IPS DF 4.7 (cell line): Measurements from ENCODE around the gene CSTPP1.
"Not testable (repeated sequence)": the region's sequence is repeated elsewhere in the genome, so short reads cannot be mapped to it uniquely, and the experiment has no call there.

Source experiments
- DNase-seq: peaks from one replicate; pipeline ENCODE4 v3.0.0-alpha.2; 2013; ENCODE audit warnings: low spot score; ENCODE audit errors: extremely low read depth

The CSTPP1 gene

GRCh38 chr11:47178737-47179654 is 242.4 kb downstream of the CSTPP1 start:
- no peak for DNase-seq

DNA sequence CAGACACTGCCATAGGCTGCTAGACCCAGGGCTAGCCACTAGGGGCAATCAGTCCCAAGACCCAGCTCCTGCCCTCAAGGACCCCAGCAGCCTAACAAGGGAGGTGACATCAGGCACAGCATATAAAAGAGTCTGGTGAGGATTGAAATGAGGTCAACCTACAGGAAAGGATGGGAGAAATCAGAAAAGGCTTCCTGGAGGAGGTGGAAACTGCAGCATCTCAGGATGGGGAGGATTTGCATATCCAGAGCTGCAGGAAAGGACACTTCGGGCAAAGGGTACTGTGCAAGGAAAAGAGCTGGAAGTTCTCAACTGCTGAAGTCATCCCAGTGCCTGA is 243.1 kb downstream of the CSTPP1 start:
- DNase-seq, result no peak

GRCh38 chr11:47180006-47180787 is 243.6 kb downstream of the CSTPP1 start:
- no peak for DNase-seq

- no peak for DNase-seq
Observed at GRCh38 chr11:47181271-47181670, 244.7 kb downstream of the CSTPP1 start.

DNA sequence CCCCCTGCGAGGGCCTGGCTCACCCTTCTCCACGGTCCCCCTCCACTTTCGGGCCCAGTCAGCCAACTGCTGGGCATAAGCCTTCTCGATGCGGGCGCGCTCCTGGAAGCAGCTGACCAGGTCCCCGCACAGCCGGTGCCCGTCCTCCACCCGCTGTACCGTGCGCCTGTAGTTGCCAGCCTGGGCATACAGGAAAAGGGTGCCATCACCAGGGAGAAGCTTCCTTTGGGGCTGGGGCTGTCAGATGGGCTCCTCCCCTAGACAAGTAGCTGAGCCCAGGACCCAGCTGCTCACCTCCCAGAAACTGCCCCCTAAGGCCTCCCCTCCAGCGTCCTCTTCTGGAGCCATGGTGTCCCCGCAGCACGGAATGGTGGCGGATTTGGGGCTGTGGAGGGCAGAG is 245.8 kb downstream of the CSTPP1 start:
- no peak for DNase-seq

DNA sequence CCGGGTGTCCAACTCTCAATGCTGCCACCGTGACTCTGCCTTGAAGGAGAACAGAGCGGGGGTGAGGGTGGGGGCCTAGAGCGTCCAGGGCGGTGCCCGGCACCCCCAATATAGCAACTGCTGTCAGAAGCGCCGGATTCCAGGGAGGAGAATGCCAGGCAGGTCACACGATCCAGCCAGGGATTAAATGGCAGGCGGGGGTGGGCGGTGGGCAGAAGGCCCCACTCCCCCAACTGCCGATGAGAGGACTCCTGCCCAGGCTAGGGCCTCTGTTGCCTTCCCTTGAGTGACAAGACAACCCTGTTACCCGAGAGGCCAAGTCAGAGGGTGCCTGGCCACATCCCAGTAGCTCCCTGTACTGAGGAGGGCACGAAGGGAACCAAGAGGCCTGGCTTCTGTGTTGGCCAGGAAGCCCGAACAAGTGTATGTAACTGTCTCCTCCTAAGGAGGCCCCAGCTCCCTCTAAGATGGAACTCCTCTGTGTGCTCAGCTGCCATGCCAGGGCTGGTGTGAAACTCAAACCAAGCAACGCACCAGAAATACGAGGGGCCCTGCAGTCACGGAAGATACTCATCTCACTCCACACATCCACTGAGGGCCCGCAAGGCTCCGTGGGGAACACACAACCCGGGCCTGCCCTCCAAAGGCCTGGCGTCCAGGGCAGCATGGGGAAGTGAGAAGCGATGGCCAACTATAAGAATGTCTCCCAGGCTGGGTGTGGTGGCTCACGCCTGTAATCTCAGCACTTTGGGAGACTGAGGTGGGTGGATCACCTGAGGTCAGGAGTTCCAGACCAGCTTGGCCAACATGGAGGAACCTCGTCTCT is 246.7 kb downstream of the CSTPP1 start:
- DNase-seq, result no peak

GRCh38 chr11:47183969-47184368 is 247.4 kb downstream of the CSTPP1 start:
- no peak for DNase-seq

- DNase-seq, result no peak
Observed at GRCh38 chr11:47184711-47185304, 248.2 kb downstream of the CSTPP1 start.

GRCh38 chr11:47185305-47186075 is 248.9 kb downstream of the CSTPP1 start:
- no peak for DNase-seq

DNA sequence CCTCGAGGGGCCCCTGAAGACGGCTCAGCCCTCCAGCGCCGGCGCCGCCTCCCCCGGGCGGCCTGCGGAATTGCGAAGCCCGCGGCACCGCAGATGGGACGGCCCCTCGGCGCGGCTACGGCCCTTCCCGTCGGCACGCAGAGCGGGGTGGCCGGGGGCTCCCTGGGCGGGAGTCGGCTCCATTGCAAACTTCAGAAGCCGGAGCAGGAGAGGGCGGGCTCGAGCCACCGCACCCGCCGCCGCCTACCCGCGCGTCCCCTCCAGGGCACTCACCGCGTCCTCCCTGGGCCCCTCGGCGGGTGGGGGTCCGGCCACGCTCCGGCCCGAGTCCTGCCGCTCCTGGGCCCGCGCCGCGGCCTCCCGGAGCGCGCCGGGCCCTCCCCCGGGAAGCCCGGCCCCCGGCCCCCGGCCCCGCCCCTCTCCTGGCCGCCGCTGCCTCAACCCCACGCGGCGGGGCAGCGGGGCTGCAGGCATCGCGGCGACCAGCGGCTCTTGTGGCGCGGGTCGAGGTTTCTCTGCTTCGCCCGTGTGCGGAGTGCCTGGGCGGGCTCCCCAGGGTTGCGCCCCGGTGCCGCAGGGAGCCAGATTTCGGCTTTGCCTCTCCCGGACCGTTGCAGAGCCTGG is 249.6 kb downstream of the CSTPP1 start, which contains the start of gene PACSIN3:
PACSIN3 (minus strand) TSS at position 359 of the 624 bp plus-strand sequence. CDS start 3,707 bp downstream, outside the sequence.
- DNase-seq, result no peak

- no peak for DNase-seq
Observed at GRCh38 chr11:47186700-47187695, 250.4 kb downstream of the CSTPP1 start.

DNA sequence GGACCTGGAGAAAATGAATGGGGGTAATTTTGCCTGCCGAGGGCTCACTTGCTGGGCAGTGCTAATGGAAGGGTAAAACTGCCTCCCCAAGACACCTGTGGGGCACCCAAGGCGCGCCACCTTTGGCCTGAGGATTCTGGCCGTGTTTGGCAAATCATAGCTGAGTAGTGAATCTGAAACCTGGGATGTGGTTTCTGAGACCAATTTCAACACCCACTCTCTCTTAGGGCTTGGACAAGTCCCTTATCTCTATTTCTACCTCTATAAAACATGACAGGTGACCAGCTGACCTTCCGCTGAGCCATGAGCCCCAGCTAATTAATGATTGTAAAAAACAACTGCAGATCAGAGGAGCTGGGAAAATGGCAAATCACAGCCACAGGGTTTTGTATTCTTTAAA is 251.2 kb downstream of the CSTPP1 start:
- DNase-seq, result no peak

GRCh38 chr11:47188259-47188658 is 251.7 kb downstream of the CSTPP1 start:
- DNase-seq, result no peak

DNA sequence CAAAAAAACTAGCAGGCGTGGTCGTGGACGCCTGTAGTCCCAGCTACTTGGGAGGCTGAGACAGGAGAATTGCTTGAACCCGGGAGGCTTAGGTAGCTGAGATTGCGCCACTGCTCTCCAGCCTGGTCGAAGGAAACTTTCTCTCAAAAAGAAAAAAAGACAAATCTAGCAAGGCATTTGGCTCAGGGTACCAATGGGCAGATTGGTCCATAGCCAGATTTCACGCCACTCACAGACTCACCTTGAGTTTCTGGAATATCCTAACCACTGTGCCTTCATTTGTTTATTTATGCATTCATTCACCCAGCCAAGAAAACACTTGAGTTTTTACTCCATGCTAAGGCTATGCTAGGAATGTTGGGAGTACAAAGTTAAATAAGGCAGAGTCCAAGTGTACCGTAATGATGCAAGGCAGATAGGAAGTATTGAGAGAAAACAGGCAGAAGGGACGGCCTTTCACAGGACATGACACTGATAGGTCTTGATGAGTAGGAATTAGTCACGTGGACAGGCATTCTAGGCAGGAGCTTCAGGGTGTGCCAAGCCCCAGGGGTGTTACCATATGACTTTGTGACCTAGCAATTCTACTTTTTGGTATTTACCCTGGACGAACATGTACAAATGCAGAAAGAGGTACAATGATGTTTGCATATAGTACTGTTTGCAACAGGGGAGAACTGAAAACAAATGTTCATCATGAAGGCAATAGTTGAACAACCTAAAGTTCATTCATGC is 252.7 kb downstream of the CSTPP1 start:
- no peak for DNase-seq

DNA sequence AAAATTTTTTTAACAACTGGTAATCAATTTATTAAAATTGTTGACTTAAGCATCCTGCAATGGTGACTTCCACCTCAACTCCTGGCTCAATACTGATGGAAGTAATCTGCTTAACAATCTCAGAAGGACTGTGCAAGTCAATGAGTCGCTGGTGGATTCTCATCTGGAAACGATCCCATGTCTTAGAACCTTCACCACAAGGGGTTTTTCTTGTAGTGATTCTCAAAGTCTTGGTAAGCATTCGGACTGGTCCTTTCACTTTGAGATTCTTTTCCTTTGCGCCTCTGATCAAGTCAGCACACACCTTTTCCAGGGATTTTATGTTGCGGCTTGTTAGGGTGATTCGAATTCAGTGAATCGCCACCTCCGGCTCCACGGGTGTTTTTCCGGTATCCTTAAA is 254.6 kb downstream of the CSTPP1 start:
- not testable (repeated sequence) for DNase-seq

DNA sequence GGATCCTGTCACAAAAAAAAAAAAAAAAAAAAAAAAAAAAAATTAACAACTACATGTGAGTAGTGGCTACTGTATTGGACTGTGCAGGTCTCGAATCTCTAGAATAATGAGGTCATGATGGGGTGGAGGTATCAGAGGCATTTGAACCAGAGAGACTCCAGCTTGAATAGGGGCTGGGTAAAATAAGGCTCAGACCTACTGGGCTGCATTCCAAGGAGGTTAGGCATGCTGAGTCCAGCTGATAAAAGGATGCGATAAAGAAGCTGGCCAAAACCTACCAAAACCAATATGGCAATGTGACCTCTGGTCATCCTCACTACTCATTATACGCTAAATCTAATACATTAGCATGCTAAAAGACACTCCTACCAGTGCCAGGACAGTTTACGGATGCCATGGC is 255.6 kb downstream of the CSTPP1 start:
- no peak for DNase-seq

DNA sequence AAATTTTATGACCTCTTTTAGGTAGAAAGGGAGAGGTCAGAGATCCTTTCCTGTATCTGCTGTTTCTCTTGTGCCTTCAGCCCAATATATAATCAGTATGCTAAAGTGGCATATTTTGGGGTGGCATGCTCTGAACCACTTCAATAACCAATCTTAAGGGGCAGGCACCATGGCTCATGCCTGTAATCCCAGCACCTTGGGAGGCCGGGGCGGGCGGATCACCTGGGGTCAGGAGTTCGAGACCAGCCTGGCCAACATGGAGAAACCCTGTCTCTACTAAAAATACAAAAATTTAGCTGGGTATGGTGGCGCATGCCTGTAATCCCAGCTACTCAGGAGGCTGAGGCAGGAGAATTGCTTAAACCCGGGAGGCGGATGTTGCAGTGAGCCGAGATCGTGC is 261.6 kb downstream of the CSTPP1 start:
- not testable (repeated sequence) for DNase-seq

DNA sequence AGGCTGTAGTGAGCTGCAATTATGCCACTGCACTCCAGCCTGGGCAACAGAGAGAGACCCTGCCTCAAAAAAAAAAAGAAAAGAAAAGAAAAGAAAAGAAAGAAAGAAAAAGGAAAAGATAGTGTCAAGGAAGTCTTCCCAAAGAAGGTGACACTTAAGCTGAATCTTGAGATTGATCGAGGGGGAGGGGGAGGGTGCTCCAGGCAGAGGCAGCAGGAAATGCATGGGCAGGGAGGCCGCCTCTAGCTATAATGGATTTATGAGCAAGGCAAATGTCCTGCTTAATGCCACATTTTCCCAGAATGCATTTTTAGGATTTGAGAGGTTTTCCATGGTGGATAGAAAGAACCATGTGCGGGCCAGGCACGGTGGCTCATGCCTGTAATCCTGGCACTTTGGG is 264.5 kb downstream of the CSTPP1 start:
- DNase-seq, result no peak
